Measurements from ENCODE around the gene ST3GAL4. TPM values are rescaled to one million over a fixed set of nuclear protein-coding genes. Genes with fewer than 3 reads are reported as not detected.
"Not testable (repeated sequence)": the region's sequence is repeated elsewhere in the genome, so short reads cannot be mapped to it uniquely, and the experiment has no call there.

The ST3GAL4 gene
- total and polyA plus RNA-seq, 8 donors, result 30.2 to 38.8 (median 34.6) TPM

DNA sequence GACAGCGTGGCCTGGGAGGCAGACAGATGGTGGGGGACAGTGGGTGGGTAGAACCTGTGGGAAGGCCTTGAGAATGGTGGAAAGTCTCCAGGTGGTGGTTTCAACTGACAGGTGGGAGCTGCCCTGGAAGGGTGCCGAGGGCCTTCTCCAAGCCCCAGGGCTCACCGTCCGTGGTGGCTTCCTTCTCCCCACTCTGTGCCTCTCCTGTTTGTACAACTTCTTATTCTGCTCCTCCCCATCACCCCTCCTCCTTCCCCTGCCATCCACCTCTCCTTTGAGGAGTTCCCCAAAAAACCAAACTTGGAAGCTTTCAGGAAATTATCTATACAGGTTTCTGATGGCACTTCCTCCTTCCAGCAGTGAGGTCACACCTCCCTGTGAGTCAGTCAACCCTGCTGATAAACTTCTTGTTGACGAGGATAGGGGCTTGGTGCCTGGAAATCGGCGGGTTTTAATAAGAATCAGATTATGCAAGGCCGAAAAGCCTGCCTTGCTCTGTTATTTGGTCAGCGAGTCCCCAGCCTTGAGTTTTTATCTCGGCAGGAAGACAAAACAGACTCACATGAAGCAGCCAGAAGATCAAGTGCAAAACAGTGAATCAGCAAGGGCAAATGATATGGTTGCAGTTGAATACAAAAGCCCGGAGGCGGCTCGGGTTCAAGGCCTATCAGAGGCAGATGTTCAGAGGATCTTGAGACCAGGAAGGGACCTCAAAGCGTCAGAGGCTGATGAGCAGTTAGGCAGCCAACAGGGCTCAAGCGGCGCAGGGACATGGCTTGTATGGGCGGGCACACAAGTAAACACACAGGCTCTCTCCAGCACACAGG lies 9.5 kb upstream of the ST3GAL4 start:
- peak overlapping the region; percentile 63 to 82 for H3K27ac ChIP-seq
- H3K9me3 ChIP-seq, result no peaks in the 10 kb centered on the region
- intact Hi-C loops (cut with DNase I), result no loop called here
- DNase-seq (no peak), ATAC-seq (peak; percentile 52)
- no peaks in the 10 kb centered on the region for H3K27me3 ChIP-seq
- H3K4me1 ChIP-seq, result peaks cover 4 to 49% of the 10 kb centered on the region in 2 donors
- H3K36me3 ChIP-seq, result peaks cover 3 to 40% of the 10 kb centered on the region in 2 donors
- TF ChIP-seq, protein P1, sequence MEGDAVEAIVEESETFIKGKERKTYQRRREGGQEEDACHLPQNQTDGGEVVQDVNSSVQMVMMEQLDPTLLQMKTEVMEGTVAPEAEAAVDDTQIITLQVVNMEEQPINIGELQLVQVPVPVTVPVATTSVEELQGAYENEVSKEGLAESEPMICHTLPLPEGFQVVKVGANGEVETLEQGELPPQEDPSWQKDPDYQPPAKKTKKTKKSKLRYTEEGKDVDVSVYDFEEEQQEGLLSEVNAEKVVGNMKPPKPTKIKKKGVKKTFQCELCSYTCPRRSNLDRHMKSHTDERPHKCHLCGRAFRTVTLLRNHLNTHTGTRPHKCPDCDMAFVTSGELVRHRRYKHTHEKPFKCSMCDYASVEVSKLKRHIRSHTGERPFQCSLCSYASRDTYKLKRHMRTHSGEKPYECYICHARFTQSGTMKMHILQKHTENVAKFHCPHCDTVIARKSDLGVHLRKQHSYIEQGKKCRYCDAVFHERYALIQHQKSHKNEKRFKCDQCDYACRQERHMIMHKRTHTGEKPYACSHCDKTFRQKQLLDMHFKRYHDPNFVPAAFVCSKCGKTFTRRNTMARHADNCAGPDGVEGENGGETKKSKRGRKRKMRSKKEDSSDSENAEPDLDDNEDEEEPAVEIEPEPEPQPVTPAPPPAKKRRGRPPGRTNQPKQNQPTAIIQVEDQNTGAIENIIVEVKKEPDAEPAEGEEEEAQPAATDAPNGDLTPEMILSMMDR (IDR thresholded peaks at IDR 0.05), result no peak
- no peak overlapping the region for H3K4me3 ChIP-seq

DNA sequence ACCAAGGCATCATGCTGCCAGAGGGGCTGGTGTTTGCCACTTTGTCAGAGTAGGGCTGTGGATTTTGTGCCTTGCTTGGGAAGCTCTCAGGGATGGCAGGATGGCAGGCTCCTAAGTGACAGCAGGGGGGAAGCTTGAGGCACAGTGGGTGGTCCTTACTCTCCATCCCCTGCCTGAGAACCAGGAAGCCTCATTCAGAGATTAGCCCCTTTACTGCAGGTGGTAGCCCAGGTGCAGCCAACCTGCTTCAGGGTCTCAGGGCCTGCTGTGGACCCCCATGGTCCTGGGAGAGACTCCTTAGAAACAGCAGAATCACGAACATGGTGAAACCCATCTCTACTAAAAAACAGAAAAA lies 8.9 kb upstream of the ST3GAL4 start:
- Histone ChIP-seq H3K27ac (peak overlapping the region; percentile 63 to 82), H3K36me3 (peaks cover 3 to 34% of the 10 kb centered on the region in 2 donors), H3K4me3 (no peak overlapping the region), H3K9me3 (no peaks in the 10 kb centered on the region), H3K27me3 (no peaks in the 10 kb centered on the region), H3K4me1 (peaks cover 4 to 55% of the 10 kb centered on the region in 2 donors)
- intact Hi-C loops (cut with DNase I), result no loop called here
- TF ChIP-seq, protein P1 (IDR thresholded peaks at IDR 0.05), result no peak
- no peak for ATAC-seq
- DNase-seq, result no peak

DNA sequence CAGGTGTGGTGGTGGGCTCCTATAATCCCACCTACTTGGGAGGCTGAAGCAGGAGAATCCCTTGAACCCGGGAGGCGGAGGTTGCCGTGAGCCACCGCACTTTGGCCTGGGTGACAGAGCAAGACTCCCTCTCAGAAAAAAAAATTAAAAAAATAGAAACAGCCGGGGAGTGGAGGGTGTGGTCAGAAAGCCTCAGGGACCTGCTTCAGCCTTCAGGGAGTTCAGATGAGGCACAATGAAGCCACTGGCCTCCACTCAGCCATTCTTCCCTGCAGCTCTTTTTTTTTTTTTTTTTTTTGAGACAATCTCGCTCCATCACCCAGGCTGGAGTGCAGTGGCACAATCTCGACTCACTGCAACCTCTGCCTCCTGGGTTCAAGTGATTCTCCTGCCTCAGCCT lies 8.5 kb upstream of the ST3GAL4 start:
- Histone ChIP-seq H3K27ac (peak overlapping the region; percentile 63 to 82), H3K36me3 (peaks cover 3 to 30% of the 10 kb centered on the region in 2 donors), H3K4me1 (peaks cover 4 to 58% of the 10 kb centered on the region in 2 donors)
- H3K4me3 ChIP-seq; intact Hi-C loops (cut with DNase I); H3K27me3 ChIP-seq; H3K9me3 ChIP-seq; ATAC-seq; DNase-seq: not testable (repeated sequence)

DNA sequence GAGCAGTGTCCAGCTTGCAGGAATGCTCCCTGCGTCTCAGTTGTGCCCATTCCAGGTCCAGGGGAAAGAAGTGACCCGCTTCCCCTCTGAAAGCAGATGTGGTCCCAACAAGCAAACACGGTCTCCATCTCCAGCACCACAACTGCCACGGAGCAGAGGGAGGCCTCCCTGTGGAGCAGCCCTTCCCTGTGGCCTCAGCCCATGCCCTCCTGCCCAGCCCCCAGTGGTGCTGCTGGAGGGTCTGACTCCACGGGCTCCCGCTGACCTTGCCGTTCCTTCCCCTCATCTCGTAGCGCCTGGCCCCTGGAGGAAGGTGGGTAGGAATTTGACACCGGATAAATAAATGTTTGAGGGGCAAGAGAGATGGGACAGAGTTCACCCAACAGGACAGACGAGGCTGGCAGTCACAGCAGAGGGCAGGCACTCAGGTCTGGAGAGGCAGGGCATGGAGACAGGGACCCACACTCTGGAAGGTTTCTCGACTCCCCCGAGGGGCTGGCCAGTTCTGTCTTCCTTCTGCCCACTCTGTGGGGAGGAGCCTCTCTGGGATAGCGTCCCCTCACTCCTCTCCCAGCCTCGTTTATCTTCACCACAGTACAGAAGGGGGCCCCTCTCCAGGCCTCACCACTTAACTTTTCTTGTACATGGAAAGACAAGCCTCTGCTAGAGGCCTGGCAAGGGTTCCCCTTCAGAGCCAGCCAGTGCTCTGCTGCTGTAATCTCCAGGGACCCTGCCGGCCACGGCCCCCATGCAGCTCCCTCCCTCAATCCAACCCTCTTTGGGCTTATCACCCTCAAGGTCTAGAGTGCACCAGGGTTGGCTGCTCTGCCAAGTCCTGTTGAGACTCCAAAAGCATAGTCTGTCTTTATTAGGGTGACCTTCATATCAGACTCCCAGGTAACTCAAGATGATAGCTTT lies 7.5 kb upstream of the ST3GAL4 start:
- TF ChIP-seq, protein P1 (IDR thresholded peaks at IDR 0.05), result no peak
- Histone ChIP-seq H3K27me3 (no peaks in the 10 kb centered on the region), H3K36me3 (peaks cover 3 to 24% of the 10 kb centered on the region in 2 donors), H3K27ac (peak overlapping the region in 1 of 2 donors; percentile 43), H3K9me3 (no peaks in the 10 kb centered on the region), H3K4me3 (no peak overlapping the region), H3K4me1 (peaks cover 4 to 65% of the 10 kb centered on the region in 2 donors)
- no peak for ATAC-seq
- DNase-seq, result no peak
- intact Hi-C loops (cut with DNase I), result no loop called here

DNA sequence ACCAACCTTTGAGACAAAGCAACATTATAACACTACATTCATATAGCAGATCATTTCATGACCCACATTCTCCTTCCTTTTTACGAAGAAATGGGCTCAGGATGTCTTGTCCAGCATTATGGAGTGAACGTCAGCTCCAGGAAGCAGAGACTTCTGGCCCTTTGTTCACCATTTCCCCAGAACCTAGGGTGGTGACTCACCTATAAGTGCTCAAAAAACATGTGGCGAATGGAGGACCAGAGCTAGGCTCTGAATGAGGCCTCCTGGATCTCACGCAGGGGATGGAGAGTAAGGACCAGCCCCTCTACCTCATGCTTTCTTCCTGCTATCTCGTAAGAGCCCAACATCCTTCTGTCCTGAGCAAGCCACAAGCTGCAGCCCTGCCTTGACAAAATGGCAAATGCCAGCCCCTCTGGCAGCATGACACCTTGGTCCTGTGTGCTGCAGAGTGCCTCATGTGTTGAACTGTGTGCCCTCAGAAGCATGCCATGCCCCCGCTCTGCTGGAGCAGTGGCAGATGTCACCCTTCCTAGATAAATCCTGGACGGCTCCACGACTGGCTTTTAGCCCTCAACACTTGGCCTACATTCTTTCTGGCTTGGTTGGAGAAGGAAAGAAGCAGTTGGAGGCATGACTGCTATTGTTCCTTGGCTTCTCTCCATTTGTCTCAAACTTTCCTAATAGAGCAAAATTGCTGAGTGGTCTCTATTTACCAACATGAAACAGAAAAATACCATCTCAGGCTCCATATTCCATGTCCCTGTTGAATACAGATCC lies 6.5 kb upstream of the ST3GAL4 start:
- DNase-seq, result peak in 2 of 4 donors; percentile 75 to 80

More for the DNA sequence above, 6.5 kb upstream of the ST3GAL4 start:
- Histone ChIP-seq H3K9me3 (no peaks in the 10 kb centered on the region), H3K27ac (peak overlapping the region; percentile 28 to 43), H3K27me3 (no peaks in the 10 kb centered on the region), H3K4me1 (peaks cover 4 to 75% of the 10 kb centered on the region in 2 donors), H3K36me3 (peaks cover 3 to 16% of the 10 kb centered on the region in 2 donors), H3K4me3 (no peak overlapping the region)
- no peak for ATAC-seq
- intact Hi-C loops (cut with DNase I), result no loop called here
- TF ChIP-seq, protein P1 (IDR thresholded peaks at IDR 0.05), result no peak

Data from left lung (tissue), 10 donors.